Upper lobe of left lung (tissue), 4 donors: ENCODE data around the gene C5orf58.

Experiments
- POLR2A ChIP-seq, 4 donors: fragments of 450-650 bp; IDR thresholded peaks; one replicate each; pipeline ENCODE4 v1.5.1; 2016 to 2017; ENCODE audit warnings: antibody characterized with exemption in 4 of 4, mild to moderate bottlenecking in 2 of 4
- TF ChIP-seq, protein P1 (sequence below), 6 experiments: fragments of 450-650 bp in 4 of 6; fragments of 200-600 bp in 2 of 6; sonication (generic) in 2 of 6; IDR thresholded peaks; one replicate each; pipeline ENCODE4 v1.5.1; 2016 to 2019; ENCODE audit warnings: antibody characterized with exemption in 6 of 6

DNA sequence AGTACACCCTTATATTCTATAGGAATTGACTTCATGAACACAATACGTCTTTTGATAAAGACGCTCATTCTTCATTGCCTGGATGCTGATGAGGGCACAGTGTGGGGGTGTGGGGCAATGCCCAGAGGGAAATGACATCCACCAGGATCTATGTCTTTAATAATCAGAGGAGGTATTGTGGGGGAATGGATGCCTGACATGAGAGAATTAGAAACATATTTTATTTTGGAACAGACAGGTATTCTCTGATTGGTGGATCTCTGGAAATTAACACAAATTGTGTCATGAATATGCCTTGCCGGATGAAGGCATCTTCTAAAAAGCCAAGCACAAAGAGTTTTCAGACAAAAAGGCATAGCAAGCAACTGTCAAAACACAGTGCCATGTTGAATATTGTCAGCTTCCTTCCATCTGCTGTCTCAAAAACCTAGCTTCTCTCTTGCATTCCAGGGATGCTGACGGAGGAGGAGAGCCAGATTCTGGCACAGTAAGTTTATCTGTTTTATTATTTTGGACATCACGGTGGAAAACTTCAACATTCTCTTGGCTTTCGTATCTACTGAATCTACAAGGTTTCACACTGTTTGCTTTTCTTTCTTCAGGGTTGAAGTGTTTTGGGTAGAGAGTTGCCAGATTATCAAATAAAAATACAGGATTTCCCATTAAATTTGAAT, 3.9 kb upstream of the C5orf58 start:
- no peak for TF ChIP-seq POLR2A (IDR thresholded peaks at IDR 0.05)
- TF ChIP-seq, protein P1, sequence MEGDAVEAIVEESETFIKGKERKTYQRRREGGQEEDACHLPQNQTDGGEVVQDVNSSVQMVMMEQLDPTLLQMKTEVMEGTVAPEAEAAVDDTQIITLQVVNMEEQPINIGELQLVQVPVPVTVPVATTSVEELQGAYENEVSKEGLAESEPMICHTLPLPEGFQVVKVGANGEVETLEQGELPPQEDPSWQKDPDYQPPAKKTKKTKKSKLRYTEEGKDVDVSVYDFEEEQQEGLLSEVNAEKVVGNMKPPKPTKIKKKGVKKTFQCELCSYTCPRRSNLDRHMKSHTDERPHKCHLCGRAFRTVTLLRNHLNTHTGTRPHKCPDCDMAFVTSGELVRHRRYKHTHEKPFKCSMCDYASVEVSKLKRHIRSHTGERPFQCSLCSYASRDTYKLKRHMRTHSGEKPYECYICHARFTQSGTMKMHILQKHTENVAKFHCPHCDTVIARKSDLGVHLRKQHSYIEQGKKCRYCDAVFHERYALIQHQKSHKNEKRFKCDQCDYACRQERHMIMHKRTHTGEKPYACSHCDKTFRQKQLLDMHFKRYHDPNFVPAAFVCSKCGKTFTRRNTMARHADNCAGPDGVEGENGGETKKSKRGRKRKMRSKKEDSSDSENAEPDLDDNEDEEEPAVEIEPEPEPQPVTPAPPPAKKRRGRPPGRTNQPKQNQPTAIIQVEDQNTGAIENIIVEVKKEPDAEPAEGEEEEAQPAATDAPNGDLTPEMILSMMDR (IDR thresholded peaks at IDR 0.05): no peak
